HFF-Myc (cell line): Measurements from ENCODE around the gene ZFPL1.

Experiments
- DNase-seq: peaks from one replicate; pipeline ENCODE4 v3.0.0-alpha.2; 2011; ENCODE audit warnings: low read depth; ENCODE audit errors: extremely low read depth
- H3K4me3 ChIP-seq: replicated peaks from 2 replicates; pipeline ENCODE4 v1.5.1; 2011; ENCODE audit warnings: low read depth, mild to moderate bottlenecking, control low read depth, low read length
- TF ChIP-seq, protein P1 (sequence below): IDR thresholded peaks from 2 replicates; pipeline ENCODE4 v1.5.1; 2012; ENCODE audit warnings: mild to moderate bottlenecking, low read depth, low read length, control low read depth; ENCODE audit errors: missing control alignments

The ZFPL1 gene

DNA sequence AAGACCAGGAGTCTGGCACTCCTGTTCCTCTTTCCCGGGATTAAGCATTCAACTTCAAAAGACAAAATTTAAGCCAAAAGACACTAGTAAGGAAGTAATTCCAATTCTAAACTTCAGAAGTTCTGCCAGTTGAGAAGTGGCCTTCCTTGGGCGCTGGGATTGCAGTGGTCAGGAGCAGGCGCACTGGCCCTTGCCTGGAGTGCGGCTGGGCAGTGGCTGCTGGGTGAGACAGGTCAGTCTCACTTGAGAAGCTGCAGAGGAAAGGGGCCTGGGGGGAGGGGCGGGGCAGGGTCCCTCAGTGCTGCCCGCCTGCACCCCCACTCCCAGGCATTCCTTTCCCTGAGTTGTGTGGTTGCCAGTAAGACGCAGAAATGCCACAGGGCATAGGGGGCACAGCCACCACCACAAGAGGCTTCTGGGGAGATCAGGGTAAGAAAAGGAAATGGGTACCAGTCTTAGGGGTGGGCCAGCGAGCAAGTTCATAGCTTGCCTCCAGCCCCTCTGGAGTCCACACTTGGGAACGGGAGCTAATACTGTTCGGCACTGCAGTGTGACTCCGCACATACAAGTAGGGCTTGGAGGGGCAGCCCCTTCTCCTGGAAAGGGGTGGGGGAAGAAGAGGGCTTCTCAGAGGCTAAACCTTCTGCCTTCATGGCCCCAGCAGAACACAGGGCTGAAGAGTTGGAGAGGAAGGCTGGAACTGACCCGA, 43.6 kb downstream of the ZFPL1 start:
- TF ChIP-seq, protein P1, sequence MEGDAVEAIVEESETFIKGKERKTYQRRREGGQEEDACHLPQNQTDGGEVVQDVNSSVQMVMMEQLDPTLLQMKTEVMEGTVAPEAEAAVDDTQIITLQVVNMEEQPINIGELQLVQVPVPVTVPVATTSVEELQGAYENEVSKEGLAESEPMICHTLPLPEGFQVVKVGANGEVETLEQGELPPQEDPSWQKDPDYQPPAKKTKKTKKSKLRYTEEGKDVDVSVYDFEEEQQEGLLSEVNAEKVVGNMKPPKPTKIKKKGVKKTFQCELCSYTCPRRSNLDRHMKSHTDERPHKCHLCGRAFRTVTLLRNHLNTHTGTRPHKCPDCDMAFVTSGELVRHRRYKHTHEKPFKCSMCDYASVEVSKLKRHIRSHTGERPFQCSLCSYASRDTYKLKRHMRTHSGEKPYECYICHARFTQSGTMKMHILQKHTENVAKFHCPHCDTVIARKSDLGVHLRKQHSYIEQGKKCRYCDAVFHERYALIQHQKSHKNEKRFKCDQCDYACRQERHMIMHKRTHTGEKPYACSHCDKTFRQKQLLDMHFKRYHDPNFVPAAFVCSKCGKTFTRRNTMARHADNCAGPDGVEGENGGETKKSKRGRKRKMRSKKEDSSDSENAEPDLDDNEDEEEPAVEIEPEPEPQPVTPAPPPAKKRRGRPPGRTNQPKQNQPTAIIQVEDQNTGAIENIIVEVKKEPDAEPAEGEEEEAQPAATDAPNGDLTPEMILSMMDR, result no peak
- no peak overlapping the region for H3K4me3 ChIP-seq
- no peak for DNase-seq

DNA sequence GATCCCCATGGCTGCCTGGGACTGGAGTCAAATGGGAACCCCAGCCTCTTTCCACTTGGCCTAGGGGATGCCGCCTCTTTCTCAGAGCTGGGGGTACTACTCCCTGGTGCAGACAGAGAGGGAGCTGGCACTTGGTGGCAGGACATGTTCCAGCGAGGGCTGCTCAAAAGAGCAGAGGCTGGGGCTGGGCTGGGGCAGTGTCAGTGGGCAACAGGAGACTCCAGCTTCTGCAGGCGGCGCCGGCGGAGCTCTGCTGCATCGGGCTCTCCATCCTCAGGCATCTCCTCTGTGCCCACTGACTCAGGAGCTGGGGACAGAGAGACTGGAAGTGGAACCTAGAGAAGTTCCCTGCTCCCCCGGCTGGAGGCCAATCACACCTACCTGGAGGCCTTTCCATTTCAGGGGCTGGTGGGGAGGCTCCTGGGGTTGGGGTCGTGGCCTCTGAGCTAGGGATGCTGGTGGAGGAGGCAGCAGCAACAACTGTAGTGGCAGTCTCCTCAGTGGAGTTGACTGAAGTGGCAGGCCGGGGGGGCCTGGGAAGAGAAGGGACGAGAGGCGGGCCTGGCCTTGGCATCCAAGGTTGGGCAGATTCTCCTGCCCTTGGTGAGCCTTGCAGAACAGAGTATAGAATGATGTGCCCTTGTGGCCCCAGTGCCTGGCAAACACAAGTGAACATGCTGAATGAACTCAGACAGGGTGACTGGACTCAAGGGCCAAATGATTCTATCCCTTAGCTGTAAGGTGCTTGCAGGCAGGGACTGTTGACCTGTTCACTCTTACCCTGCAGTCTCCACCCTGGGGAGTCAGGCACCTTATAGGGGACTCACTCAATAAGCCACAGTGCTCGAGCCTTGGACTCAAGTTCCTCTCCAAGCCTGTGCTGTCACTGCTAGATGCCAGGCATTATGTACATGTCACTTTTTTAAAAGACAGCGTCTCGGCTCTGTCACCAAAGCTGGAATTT, 44.4 kb downstream of the ZFPL1 start:
- TF ChIP-seq, protein P1, result no peak
- H3K4me3 ChIP-seq, result no peak overlapping the region

GRCh38 chr11:65129649-65130441, 45.8 kb downstream of the ZFPL1 start:
- no peak overlapping the region for H3K4me3 ChIP-seq
- DNase-seq, result no peak
- TF ChIP-seq, protein P1, result no peak

More for the DNA sequence above, 44.4 kb downstream of the ZFPL1 start:
- DNase-seq, result no peak

- TF ChIP-seq, protein P1, result no peak
- no peak overlapping the region for H3K4me3 ChIP-seq
- no peak for DNase-seq
These were observed 46.8 kb downstream of the ZFPL1 start for GRCh38 chr11:65130631-65131416.

- DNase-seq, result no peak
- TF ChIP-seq, protein P1, result no peak
- no peak overlapping the region for H3K4me3 ChIP-seq
These were observed 47.4 kb downstream of the ZFPL1 start for GRCh38 chr11:65131417-65131776.

DNA sequence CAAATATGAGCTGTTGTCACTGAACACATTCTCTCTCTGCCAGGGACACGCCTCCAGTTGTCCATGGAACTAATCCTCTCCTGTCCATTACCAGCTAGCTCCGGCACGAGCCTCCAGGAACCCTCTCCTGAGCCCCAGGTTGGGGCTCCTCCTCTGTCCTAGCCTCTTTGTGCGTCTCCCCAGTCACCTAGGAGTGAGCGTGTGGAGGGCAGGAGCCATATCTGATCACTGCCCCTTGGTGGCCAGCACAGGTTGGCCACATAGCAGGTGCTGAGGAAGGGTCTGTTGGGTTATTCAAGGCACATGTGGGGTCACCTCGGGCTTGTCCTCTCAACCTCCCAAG, 47.8 kb downstream of the ZFPL1 start:
- no peak overlapping the region for H3K4me3 ChIP-seq
- TF ChIP-seq, protein P1, result no peak
- no peak for DNase-seq
